ENCODE results near the gene SLC35A4. TPM values are rescaled to one million over a fixed set of nuclear protein-coding genes. Genes with fewer than 3 reads are reported as not detected.

SLC35A4 gene
- total RNA-seq, 1 donor from 2014 or later = 59.9 TPM

- Histone ChIP-seq H3K4me2 (ENCODE audit: low read length) (peak overlapping the region; percentile 100), H3K9me3 (ENCODE audit: insufficient read depth, low read depth, low read length) (no peaks in the 10 kb centered on the region), H3K9ac (ENCODE audit: low read length) (peak overlapping the region; percentile 97), H2AFZ (ENCODE audit: low read depth, low read length) (peak overlapping the region; percentile 92), H3K4me1 (ENCODE audit: insufficient read depth, low read length) (peaks cover 18% of the 10 kb centered on the region), H3K4me3 (ENCODE audit: insufficient read depth, low read depth, low read length) (peak overlapping the region; percentile 99), H3K36me3 (ENCODE audit: insufficient read depth, low read length) (peaks cover 9% of the 10 kb centered on the region), H3K27me3 (ENCODE audit: insufficient read depth, low read length) (no peaks in the 10 kb centered on the region), H3K79me2 (ENCODE audit: insufficient read depth, low read length) (peaks cover 43% of the 10 kb centered on the region), H3K27ac (ENCODE audit: low read depth, low read length) (peak overlapping the region; percentile 83), H4K20me1 (ENCODE audit: insufficient read depth, low read length) (peaks cover 11% of the 10 kb centered on the region)
- Mint-ChIP-seq H3K36me3 (ENCODE audit: low read depth, unreplicated experiment) (peaks cover 23% of the 10 kb centered on the region), H3K4me3 (ENCODE audit: unreplicated experiment) (peak overlapping the region; percentile 90), H3K27me3 (ENCODE audit: low read depth, unreplicated experiment) (no peaks in the 10 kb centered on the region), H3K4me1 (ENCODE audit: low read depth, unreplicated experiment) (peaks cover 6% of the 10 kb centered on the region), H3K27ac (ENCODE audit: unreplicated experiment) (peak overlapping the region; percentile 94), H3K9me3 (ENCODE audit: unreplicated experiment) (no peaks in the 10 kb centered on the region)
- no peak for DNase-seq (ENCODE audit: low read depth)
- no peak for TF ChIP-seq EZH2 (IDR thresholded peaks at IDR 0.05; ENCODE audit: insufficient read depth, low read length)
- no peak for TF ChIP-seq CTCF (IDR thresholded peaks at IDR 0.05; ENCODE audit: insufficient read depth, low read depth, low read length)
- no peak for FAIRE-seq
These were observed 1.0 kb upstream of the SLC35A4 start for GRCh38 chr5:140563596-140563995.

GRCh38 chr5:140565024-140565779 lies 574 bp downstream of the SLC35A4 start:
- Histone ChIP-seq H3K9me3 (ENCODE audit: insufficient read depth, low read depth, low read length) (no peaks in the 10 kb centered on the region), H3K79me2 (ENCODE audit: insufficient read depth, low read length) (peaks cover 43% of the 10 kb centered on the region), H3K27me3 (ENCODE audit: insufficient read depth, low read length) (no peaks in the 10 kb centered on the region), H3K4me3 (ENCODE audit: insufficient read depth, low read depth, low read length) (peak overlapping the region; percentile 99), H3K9ac (ENCODE audit: low read length) (peak overlapping the region; percentile 97), H4K20me1 (ENCODE audit: insufficient read depth, low read length) (peaks cover 16% of the 10 kb centered on the region), H2AFZ (ENCODE audit: low read depth, low read length) (peak overlapping the region; percentile 92), H3K4me2 (ENCODE audit: low read length) (peak overlapping the region; percentile 100), H3K4me1 (ENCODE audit: insufficient read depth, low read length) (peaks cover 18% of the 10 kb centered on the region), H3K36me3 (ENCODE audit: insufficient read depth, low read length) (peaks cover 9% of the 10 kb centered on the region), H3K27ac (ENCODE audit: low read depth, low read length) (peak overlapping the region; percentile 83)
- Mint-ChIP-seq H3K36me3 (ENCODE audit: low read depth, unreplicated experiment) (peaks cover 22% of the 10 kb centered on the region), H3K27me3 (ENCODE audit: low read depth, unreplicated experiment) (no peaks in the 10 kb centered on the region), H3K9me3 (ENCODE audit: unreplicated experiment) (no peaks in the 10 kb centered on the region), H3K27ac (ENCODE audit: unreplicated experiment) (peak overlapping the region; percentile 43), H3K4me3 (ENCODE audit: unreplicated experiment) (peak overlapping the region; percentile 90), H3K4me1 (ENCODE audit: low read depth, unreplicated experiment) (peaks cover 10% of the 10 kb centered on the region)
- TF ChIP-seq CTCF (IDR thresholded peaks at IDR 0.05; ENCODE audit: insufficient read depth, low read depth, low read length) = no peak
- TF ChIP-seq EZH2 (IDR thresholded peaks at IDR 0.05; ENCODE audit: insufficient read depth, low read length) = no peak
- DNase-seq (ENCODE audit: low read depth) (peak; percentile 26), FAIRE-seq (peak; percentile 55)

- Histone ChIP-seq H3K9me3 (ENCODE audit: insufficient read depth, low read depth, low read length) (no peaks in the 10 kb centered on the region), H2AFZ (ENCODE audit: low read depth, low read length) (no peak overlapping the region), H3K4me3 (ENCODE audit: insufficient read depth, low read depth, low read length) (peak overlapping the region; percentile 99), H3K4me2 (ENCODE audit: low read length) (peak overlapping the region; percentile 100), H3K4me1 (ENCODE audit: insufficient read depth, low read length) (peaks cover 18% of the 10 kb centered on the region), H3K9ac (ENCODE audit: low read length) (peak overlapping the region; percentile 97), H3K79me2 (ENCODE audit: insufficient read depth, low read length) (peaks cover 43% of the 10 kb centered on the region), H3K27ac (ENCODE audit: low read depth, low read length) (peak overlapping the region; percentile 83), H3K27me3 (ENCODE audit: insufficient read depth, low read length) (no peaks in the 10 kb centered on the region), H4K20me1 (ENCODE audit: insufficient read depth, low read length) (peaks cover 16% of the 10 kb centered on the region), H3K36me3 (ENCODE audit: insufficient read depth, low read length) (peaks cover 9% of the 10 kb centered on the region)
- Mint-ChIP-seq H3K9me3 (ENCODE audit: unreplicated experiment) (no peaks in the 10 kb centered on the region), H3K4me1 (ENCODE audit: low read depth, unreplicated experiment) (peaks cover 10% of the 10 kb centered on the region), H3K27ac (ENCODE audit: unreplicated experiment) (peak overlapping the region; percentile 29), H3K36me3 (ENCODE audit: low read depth, unreplicated experiment) (peaks cover 22% of the 10 kb centered on the region), H3K4me3 (ENCODE audit: unreplicated experiment) (peak overlapping the region; percentile 90), H3K27me3 (ENCODE audit: low read depth, unreplicated experiment) (no peaks in the 10 kb centered on the region)
- TF ChIP-seq CTCF (IDR thresholded peaks at IDR 0.05; ENCODE audit: insufficient read depth, low read depth, low read length) (no peak), EZH2 (IDR thresholded peaks at IDR 0.05; ENCODE audit: insufficient read depth, low read length) (no peak)
- FAIRE-seq (no peak), DNase-seq (ENCODE audit: low read depth) (no peak)
These were observed 1.1 kb downstream of the SLC35A4 start for GRCh38 chr5:140565780-140566095.

Measured in astrocyte (in vitro differentiated cells and primary cell).